SHP77 treated with DMSO at 0.1 percent for 48 hours (cell line): ENCODE results near the gene SOCS7.
A peak's percentile ranks its signal among the peaks of the same experiment; 100 is the strongest.

Experiments
- DNase-seq: peaks from one replicate; lab custom pipeline; 2025; lab: John Stamatoyannopoulos, UW

Gene SOCS7

DNA sequence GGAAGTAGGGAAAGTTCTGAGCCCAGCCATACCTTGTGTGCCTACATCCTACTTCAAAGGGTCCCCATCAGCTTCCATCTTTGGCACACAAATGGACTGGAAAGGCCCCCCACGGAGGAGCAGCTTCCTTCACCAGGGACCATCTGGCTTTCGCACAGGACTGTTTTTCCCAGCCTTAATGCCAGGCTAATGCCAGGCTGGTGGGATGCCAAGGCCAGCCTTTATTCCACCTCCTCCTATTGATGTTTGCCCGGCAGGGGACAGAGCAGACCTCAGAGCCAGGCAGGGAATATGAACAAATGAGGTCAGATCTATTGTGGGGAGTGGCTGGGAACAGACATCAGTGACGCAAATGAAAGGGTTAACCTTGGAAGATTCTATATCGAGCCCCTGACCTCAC is 13.6 kb upstream of the SOCS7 start:
- no peak for DNase-seq

DNA sequence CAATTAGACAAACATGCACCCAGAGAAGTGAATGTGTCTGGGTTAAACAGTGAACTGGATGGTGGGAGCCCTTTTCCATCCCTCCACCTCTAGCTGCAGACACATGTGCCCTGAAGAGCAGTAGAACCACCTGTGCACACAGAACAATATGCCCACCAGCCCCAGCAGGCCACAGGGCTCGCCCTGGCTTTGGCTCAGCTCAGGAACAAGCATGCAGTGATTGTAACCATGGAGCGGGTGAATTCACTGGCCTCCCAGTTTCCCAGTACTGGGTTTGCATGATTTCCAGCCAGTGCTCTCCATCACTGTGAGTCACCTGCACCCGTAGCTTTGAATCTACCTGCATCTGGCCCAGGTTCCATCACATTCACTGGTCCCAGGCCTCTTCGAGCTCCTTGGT is 13.1 kb upstream of the SOCS7 start:
- no peak for DNase-seq

DNA sequence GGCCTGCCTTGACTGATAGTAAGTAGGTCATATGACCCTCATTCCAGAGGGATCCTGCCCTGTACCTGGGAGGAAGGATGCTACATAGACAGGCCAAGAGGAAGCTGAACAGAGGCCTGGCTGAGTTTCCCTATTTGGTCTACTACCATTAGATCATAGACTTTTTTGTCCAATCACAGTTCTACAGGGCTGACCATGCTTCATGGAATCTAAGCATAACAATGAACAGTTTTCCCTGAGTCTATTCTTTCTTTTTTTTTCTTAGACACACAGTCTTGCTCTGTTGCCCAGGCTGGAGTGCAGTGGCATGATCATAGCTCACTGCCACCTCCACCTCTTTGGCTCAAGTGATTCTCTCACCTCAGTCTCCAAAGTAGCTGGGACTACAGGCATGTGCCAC is 11.8 kb upstream of the SOCS7 start:
- no peak for DNase-seq

DNA sequence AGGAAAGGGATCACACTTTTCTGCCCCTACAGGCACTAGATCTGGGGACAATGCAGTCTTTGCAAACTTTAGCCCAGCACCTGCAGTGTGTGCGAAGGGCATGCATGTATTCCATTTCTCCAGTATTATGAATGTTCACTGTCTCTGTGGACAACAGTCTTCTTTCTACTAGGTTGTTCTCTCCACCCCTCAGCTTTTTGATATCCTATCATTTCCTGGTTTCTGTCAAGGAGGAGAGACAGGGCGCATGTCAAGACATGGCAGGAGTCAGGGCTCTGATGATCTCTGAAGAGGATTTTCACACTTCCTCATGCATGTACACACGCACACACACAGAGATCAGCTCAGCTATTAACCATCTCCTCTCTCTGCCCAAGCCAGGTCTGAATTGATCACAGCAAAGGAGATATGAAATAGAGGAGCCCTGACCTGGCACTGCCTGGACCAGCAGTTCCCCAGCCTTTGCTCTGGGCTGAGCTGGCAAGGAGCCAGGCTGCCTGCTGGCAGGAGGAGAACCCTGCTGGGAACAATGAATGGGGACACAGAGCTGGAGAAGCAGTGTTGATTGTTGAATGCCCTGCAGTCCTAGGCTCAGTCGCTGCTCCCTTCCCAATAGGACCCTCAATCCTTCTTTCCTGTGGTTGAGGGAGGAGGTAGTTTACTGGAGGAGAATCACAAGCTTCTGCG is 10.5 kb upstream of the SOCS7 start:
- DNase-seq: peak; percentile 51

DNA sequence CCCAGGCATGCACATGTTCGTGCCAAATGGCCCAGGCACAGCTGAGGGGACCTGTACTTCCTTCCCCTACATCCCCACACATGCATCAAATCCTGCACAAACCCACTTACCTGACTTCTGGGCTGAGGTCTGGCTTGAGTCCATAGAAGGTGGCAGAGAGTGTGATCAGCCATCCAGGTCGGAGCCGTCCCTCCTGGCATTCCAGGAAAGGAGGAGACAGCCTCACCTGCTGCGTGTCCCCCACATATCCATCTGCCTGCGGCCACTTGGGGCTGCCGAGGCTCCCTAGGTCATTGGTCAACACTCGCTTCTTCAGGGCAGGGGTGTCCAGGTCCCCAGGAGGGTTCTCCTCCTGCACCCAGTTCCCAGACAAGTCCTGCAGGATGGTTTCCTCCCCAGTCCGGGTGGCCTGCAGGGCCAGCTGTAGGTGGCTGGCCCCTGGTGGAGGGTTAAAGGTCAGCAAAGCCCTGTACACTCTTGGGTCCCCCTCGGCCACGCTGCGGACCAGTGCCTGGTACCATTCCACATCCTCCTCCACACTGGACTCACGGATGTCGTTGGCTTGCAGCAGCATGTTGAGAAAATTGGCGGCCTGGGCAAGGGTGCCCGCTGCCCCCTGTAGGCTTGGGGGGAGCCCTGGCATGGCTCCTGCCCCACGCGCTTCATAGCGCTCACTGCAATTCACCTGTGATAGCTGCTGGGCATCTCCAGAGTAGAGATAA is 8.6 kb upstream of the SOCS7 start:
- no peak for DNase-seq

DNA sequence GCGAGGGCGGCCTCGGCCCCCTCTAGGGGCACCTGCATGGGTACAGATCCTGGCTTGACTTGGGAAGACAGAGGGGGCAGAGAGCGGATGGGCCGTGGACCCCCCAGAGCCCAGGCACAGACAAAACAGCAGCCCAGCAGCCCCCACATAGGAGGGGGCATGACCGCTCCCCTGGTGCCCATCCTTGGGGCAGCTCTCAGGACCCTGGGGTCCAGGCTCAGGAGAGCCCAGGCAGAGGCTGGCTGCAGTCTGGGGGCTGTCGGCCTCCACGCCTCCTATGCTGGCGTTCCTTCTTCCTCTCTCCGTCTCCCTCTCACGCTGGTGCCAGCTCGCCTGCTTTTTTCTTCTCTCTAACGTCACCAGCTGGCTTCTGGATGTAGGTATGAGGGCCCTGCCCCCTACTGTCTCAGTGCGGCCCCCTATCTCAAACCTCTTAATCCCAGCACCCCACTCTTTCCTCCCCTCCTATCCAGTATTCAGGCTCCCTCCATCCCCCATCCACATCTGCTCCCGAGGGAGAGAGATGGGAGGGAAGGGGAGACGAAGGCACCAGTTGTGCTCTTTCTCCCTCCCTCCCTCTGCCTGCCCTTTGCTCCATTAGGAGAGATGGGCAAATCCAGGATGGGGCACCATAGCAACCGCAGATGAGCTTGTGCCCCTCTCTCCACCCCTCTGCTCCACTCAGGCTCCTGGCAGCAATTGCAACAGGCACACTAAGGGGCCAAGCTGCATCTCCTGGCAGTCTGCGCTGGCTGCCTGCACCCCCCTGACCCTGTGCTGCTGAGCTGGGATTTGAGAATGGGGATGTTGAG is 7.8 kb upstream of the SOCS7 start, which contains the start of gene GPR179:
Gene GPR179 (minus strand): TSS at position 349 of the 812 bp plus-strand sequence. CDS start 167 bp downstream, at position 182.
- DNase-seq: no peak

DNA sequence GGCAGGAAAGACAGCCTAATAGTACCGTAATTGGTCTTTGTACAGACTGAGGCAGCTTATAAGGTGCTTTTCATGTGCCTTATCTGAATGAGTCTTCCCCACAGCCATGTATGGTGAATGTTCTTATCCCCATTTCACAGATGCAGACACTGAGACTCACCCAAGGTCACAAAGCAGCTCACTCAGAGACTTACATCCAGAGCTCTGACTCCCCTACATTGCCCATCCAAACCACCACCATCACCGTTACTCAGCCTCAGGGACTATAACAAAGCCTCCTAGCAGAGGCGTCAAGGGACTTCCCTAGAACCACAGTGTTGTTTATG is 7.3 kb upstream of the SOCS7 start:
- DNase-seq: no peak

- DNase-seq: no peak
Measured at GRCh38 chr17:38345743-38346142, 5.9 kb upstream of the SOCS7 start.

DNA sequence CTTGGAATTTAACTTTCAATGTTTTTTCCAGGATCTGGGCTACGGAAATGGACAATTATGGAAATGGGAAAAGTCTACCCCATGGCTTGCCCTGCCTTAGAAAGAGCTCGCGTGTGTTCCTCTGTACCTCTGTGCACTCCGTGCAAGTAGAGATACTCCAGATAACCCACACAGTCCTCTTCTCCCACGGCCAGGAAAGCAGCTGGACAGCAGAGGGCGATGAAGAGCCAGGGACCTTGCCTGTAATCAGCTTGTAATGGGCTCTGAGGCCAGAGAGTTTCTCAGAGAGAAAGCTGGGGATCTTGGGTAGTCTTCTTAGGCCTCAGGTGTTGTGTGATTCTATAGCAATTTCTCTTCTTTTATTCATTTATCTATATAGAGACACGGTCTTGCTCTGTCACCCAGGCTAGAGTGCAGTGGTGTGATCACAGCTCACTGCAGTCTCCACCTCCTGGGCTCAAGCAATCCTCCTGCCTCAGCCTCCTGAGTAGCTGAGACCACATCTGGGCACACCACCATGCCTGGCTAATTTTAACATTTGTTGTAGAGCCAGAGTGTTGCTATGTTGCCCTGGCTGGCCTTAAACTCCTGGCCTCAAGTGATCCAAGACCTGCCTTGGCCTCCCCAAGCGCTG is 2.4 kb upstream of the SOCS7 start:
- DNase-seq: peak; percentile 74

- DNase-seq: no peak
Measured at GRCh38 chr17:38350035-38350434, 1.6 kb upstream of the SOCS7 start.

- no peak for DNase-seq
Measured at GRCh38 chr17:38352245-38353085, 821 bp downstream of the SOCS7 start.

- no peak for DNase-seq
Measured at GRCh38 chr17:38353086-38353604, 1.5 kb downstream of the SOCS7 start.

DNA sequence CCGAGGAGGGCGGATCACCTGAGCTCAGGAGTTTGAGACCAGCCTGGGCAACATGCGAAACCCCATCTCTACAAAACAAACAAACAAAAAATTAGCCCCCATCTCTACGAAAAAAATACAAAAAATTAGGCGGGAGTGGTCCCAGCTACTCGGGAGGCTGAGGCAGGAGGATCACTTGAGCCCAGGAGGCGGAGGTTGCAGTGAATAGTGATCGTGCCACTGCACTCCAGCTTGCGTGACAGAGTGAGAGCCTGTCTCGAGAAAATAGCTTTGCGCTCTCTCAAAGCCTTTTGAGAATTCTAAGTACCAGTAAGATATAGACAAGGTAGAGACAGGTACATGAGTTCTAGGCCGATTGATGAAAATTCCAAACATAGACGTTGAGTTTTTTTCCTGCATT is 2.0 kb downstream of the SOCS7 start:
- DNase-seq: no peak

DNA sequence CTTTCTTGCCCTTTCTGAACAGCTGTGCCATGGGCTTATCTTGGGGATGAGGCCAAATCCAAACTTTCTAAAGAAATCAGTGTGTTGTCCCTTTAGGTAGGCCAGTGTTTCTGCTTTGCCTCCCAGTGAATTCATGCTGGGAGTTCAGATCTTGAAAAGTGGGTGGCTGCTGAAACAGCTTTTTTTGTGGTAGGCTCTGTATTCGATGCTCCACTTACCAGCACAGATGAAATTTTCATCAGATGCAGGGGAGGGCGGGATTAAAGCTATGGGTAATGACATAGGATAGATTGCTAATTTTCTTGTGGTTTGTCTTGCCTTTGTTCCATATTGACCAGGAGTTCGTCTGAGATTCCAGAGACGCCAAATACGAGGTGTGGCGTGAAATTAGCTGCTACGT is 2.8 kb downstream of the SOCS7 start:
- no peak for DNase-seq

- DNase-seq: no peak
Measured at GRCh38 chr17:38355251-38355650, 3.6 kb downstream of the SOCS7 start.

DNA sequence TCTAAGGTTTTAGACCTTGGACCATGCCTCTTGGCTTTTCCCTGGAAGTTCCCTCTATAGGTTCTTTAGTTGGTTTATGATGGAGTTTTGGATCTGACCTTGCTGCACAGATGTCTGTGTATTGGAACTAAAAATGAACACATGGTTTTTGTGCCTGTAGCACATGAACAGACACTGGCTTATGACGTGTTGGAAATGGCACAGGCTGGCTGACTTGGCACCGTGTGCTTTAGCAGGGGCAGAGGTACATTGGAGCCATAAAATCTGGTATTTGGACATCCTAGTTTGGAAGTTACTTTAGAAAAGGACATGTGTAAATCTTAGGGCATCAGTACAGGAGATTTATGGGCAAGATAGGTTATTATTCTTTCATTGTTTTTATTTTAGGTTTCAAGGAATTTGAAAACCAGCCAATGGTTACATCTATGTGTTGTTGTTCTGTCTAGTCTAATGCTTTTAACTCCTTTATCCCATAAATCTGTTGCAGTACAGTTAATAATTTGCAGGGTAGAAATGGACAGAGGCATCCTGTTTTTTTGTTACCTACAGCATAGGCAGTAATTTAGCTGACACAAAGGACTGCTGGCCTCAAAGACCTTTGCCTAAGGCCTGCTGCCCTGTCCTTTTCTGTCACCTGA is 6.0 kb downstream of the SOCS7 start:
- no peak for DNase-seq

DNA sequence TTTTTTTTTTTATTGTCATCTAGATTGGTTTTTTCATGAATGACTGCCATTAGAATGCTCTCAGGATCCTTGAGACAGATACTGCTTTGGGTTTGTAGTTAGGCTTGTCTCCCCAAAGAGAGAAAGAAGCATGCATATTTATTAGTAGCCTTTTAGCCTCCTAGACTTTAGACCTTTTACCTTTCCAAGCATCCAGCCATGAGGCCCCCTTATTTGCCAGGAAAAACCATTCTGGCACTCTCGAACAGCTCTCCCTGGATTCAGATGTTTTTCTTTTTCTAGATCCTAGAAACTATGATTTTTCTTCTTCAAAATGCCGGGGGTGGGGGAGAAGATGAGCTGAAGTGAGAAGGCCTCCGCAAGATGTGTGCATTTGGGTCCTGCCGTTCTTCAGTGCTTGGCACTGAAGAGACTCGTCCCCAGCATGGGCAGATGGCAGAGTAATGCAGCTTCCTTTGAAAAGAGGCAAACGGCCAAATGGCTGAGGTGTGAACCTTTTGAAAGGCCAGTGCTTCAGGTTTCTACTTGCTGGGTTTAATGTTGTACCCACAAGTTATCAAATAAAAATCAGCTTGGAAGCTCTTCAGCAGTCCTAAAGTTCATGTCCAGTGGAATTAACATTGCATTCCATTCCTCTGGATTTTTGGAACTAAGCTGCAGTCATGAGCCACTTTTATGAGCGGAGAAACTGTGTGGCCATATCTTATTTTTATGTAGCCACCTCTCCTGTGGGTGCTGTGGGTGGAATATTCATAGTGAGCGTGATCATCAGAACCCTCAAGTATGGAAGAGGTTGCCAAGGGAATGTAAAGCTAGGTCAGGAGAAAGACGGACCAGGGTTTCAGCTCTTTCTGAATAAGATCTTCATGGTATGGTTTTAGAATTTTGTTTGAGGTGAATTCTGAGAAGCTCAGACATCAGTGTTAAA is 7.2 kb downstream of the SOCS7 start:
- DNase-seq: no peak

- DNase-seq: no peak
Measured at GRCh38 chr17:38361694-38362465, 10.2 kb downstream of the SOCS7 start.

- DNase-seq: no peak
Measured at GRCh38 chr17:38363016-38363415, 11.4 kb downstream of the SOCS7 start.
